Esophagus muscularis mucosa (tissue), 4 donors: ENCODE data around the gene DNAI1. TPM values are rescaled to one million over a fixed set of nuclear protein-coding genes. Genes with fewer than 3 reads are reported as not detected.

ENCODE experiments used
- DNase-seq: peaks from one replicate; pipeline ENCODE4 v3.0.0-alpha.2; 2017; ENCODE audit errors: extremely low spot score
- H3K27ac ChIP-seq, 4 donors: fragments of 200-600 bp; sonication (generic); replicated peaks in 1 of 4; 1 replicate in 3 of 4; 2 replicates in 1 of 4; pipeline ENCODE4 v1.5.1; 2016 to 2019; ENCODE audit warnings: mild to moderate bottlenecking in 1 of 4
- H3K27me3 ChIP-seq, 4 donors: fragments of 200-600 bp; sonication (generic); one replicate each; pipeline versions ENCODE4 v1.5.1 to v1.6.0; 2016 to 2019
- H3K36me3 ChIP-seq, 4 donors: fragments of 200-600 bp; sonication (generic); one replicate each; pipeline ENCODE4 v1.5.1; 2016 to 2019
- H3K4me1 ChIP-seq, 4 donors: fragments of 200-600 bp; sonication (generic); one replicate each; pipeline ENCODE4 v1.5.1; 2016 to 2019
- H3K4me3 ChIP-seq, 4 donors: fragments of 200-600 bp; sonication (generic); 1 replicate in 2 of 4; 2 replicates in 2 of 4; pipeline ENCODE4 v1.5.1; 2016 to 2019; ENCODE audit warnings: mild to moderate bottlenecking in 4 of 4, moderate library complexity in 1 of 4
- H3K9me3 ChIP-seq, 4 donors: fragments of 200-600 bp; sonication (generic); 1 replicate in 3 of 4; 2 replicates in 1 of 4; pipeline ENCODE4 v1.5.1; 2016 to 2019
- EP300 ChIP-seq: sonication (generic); formaldehyde crosslinking; IDR thresholded peaks from one replicate; pipeline ENCODE4 v1.6.1; 2017; ENCODE audit warnings: antibody characterized with exemption
- POLR2A ChIP-seq: fragments of 450-650 bp; IDR thresholded peaks from one replicate; pipeline ENCODE4 v1.6.1; 2017; ENCODE audit warnings: antibody characterized with exemption, moderate library complexity, mild to moderate bottlenecking, low read depth
- POLR2AphosphoS5 ChIP-seq, 2 donors: sonication (generic); formaldehyde crosslinking; IDR thresholded peaks; one replicate each; pipeline ENCODE4 v1.6.1; 2017; ENCODE audit warnings: antibody characterized with exemption in 2 of 2
- WGBS: methylation state at CpG from one replicate; pipeline ENCODE4 v1.1.5; 2018; 5-methylcytosine and 5-hydroxymethylcytosine counted together
- intact Hi-C: fragments of 100-400 bp; cut with DNase I; formaldehyde crosslinking; loops from one replicate; pipeline ENCODE4 v1.15.1; 2023
- total RNA-seq, 4 donors: library from RNA; depleted of rRNA; stranded (reverse); fragments of >200 nt; gene quantifications; one replicate each; pipeline versions ENCODE4 v1.1.0 to v1.2.1, GENCODE V29; 2016
- TF ChIP-seq, protein P1 (sequence below), 3 experiments: fragments of 200-600 bp in 2 of 3; fragments of 450-650 bp in 1 of 3; sonication (generic) in 2 of 3; IDR thresholded peaks; one replicate each; pipeline ENCODE4 v1.5.1; 2017 to 2019; ENCODE audit warnings: antibody characterized with exemption in 3 of 3, mild to moderate bottlenecking in 2 of 3, moderate library complexity in 1 of 3

DNAI1 gene
- total RNA-seq, 4 donors from 2014 or later: not detected

DNA sequence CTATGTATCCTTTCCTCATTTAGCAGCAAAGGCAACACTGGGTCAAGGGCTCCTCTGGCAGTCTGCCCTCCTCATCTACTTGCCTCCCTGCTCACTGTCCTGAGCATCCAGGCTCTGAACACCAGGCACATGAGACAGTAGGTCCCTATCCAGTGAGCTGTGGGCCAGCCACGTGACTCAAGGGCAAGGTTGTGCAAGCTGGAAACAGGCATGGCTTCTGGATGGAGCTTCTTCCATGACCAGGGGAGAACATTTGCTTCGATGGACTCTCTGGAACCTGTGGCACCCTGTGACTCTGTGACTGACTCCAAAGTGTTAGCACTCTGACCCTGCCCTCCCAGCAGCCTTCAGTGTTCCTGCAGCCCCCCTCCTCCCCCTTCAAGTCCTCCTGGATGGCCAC, 33.0 kb downstream of the DNAI1 start:
- WGBS: 66% methylated on average over 2 of the region's 2 CpGs
- DNase-seq: no peak
- no peak overlapping the region for H3K4me3 ChIP-seq
- TF ChIP-seq POLR2AphosphoS5 (IDR thresholded peaks at IDR 0.05) (no peak), POLR2A (no peak)
- TF ChIP-seq, protein P1, sequence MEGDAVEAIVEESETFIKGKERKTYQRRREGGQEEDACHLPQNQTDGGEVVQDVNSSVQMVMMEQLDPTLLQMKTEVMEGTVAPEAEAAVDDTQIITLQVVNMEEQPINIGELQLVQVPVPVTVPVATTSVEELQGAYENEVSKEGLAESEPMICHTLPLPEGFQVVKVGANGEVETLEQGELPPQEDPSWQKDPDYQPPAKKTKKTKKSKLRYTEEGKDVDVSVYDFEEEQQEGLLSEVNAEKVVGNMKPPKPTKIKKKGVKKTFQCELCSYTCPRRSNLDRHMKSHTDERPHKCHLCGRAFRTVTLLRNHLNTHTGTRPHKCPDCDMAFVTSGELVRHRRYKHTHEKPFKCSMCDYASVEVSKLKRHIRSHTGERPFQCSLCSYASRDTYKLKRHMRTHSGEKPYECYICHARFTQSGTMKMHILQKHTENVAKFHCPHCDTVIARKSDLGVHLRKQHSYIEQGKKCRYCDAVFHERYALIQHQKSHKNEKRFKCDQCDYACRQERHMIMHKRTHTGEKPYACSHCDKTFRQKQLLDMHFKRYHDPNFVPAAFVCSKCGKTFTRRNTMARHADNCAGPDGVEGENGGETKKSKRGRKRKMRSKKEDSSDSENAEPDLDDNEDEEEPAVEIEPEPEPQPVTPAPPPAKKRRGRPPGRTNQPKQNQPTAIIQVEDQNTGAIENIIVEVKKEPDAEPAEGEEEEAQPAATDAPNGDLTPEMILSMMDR (IDR thresholded peaks at IDR 0.05): no peak
- H3K27me3 ChIP-seq: peaks cover 0 to 12% (median 0%) of the 10 kb centered on the region in 4 donors
- H3K9me3 ChIP-seq: no peaks in the 10 kb centered on the region
- no peaks in the 10 kb centered on the region for H3K36me3 ChIP-seq
- no peaks in the 10 kb centered on the region for H3K4me1 ChIP-seq
- no peak overlapping the region for H3K27ac ChIP-seq
- intact Hi-C loops: no loop called here

DNA sequence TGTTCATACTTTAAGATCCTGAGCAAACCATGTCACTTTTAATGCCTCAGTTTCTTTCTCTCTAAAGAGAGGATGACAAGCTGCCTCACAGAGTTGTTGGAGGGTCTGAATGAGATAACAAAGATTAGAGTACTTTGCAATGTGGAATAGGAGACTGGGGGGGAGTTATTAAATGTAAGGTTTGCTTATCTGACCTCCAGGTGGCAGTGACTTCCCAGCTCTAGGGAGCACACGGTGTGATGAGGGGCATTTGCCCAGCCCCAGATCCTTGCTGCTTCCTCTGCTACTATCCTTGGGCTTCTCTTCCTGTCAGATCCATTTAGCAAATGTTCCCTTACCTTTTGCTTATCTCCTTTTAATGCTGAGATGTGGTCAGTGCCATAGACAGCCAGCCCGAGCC, 33.4 kb downstream of the DNAI1 start:
- Histone ChIP-seq H3K4me3 (no peak overlapping the region), H3K27me3 (peaks cover 0 to 12% (median 0%) of the 10 kb centered on the region in 4 donors), H3K36me3 (no peaks in the 10 kb centered on the region), H3K27ac (no peak overlapping the region), H3K9me3 (no peaks in the 10 kb centered on the region), H3K4me1 (no peaks in the 10 kb centered on the region)
- TF ChIP-seq EP300: no peak
- TF ChIP-seq POLR2A: no peak
- no peak for TF ChIP-seq POLR2AphosphoS5 (IDR thresholded peaks at IDR 0.05)
- TF ChIP-seq, protein P1 (IDR thresholded peaks at IDR 0.05): no peak
- intact Hi-C loops: no loop called here
- WGBS: 35% methylated on average over 2 of the region's 2 CpGs
- no peak for DNase-seq

DNA sequence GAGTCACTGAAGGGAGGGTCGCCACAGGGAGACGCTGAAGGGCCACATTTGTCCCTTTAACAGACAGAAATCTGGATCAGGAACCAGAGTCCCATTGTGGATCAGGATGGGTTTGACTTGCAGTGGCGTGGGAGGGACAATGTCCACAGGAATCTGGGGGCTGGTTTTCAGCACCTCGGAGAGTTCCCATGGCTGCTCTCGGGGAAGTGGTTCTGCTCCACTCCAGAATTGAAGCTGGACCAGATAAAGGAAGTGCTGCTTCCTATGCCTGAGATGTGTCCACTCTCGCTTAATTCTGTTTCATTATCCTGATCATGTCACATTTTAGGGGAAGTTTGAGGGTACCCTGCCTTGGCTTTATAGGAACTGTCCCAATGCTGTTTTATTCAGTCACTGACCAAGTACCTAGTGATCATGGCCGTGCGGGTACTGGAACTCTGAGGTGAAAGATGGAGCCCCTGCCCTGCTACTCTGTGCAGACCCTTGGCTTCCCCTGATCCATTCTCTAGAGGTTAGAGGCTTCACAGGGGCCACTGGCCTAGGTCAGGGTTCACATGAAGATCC, 35.4 kb downstream of the DNAI1 start:
- no peak for DNase-seq
- TF ChIP-seq, protein P1 (IDR thresholded peaks at IDR 0.05): no peak
- TF ChIP-seq EP300 (no peak), POLR2A (no peak), POLR2AphosphoS5 (IDR thresholded peaks at IDR 0.05) (no peak)
- 28% methylated on average over 8 of the region's 8 CpGs for WGBS
- intact Hi-C loops: no loop called here
- H3K4me1 ChIP-seq: no peaks in the 10 kb centered on the region
- H3K27ac ChIP-seq: no peak overlapping the region
- no peaks in the 10 kb centered on the region for H3K36me3 ChIP-seq
- H3K4me3 ChIP-seq: no peak overlapping the region
- H3K9me3 ChIP-seq: no peaks in the 10 kb centered on the region
- H3K27me3 ChIP-seq: peaks cover 0 to 12% (median 0%) of the 10 kb centered on the region in 4 donors

DNA sequence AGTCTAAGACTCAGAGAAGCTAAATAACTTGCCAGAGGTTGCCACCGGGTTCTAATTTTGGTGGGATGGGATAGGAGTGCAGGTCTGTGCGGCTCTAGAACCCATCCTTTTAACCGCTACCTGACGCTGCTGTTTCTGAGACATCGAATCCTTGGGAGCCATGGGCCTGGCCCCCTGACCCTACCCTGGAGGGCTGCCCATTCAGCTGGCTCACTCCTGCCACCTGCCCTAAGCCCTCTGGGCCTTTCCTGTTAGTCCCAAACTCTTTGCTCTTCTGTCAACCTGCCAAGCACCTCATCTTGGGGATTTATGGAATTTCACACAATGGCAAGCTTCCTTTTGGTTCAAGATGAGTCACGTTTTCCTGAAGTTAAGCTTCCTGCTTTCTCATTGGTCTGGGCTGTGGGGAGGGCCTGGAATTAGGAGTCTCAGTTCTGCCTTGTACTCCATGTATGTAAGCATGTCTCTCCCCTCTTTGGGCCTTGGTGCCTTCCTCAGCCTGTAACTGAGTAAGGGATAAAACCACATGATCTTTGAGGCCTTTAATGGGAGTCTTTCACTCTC, 37.6 kb downstream of the DNAI1 start:
- TF ChIP-seq POLR2A (no peak), EP300 (no peak), POLR2AphosphoS5 (IDR thresholded peaks at IDR 0.05) (no peak)
- Histone ChIP-seq H3K4me3 (no peak overlapping the region), H3K9me3 (no peaks in the 10 kb centered on the region), H3K27me3 (peaks cover 0 to 5% (median 0%) of the 10 kb centered on the region in 4 donors), H3K36me3 (no peaks in the 10 kb centered on the region), H3K27ac (no peak overlapping the region), H3K4me1 (peaks cover 2 to 9% (median 6%) of the 10 kb centered on the region in 4 donors)
- intact Hi-C loops: no loop called here
- DNase-seq: no peak
- 83% methylated on average over 6 of the region's 6 CpGs for WGBS

DNA sequence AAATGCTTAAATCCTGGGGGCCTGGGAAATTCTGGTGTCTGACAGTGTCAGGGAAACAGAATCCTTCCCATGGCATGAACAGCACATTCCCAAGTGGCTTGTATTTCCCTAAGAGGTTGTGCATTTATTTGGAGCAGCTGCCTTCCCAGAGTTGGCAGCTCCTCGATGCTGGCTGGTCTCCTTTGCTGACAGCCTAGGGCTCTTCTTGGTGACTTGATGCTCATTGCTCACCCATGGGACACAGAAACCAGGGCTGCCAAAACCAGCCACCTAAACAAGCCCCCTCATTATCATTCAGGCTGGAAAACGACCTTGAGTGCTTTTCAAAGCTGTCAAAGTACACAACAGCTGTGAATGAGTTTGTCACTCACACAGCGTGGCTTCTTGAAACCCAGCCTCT, 39.9 kb downstream of the DNAI1 start:
- TF ChIP-seq POLR2A (no peak), EP300 (no peak), POLR2AphosphoS5 (IDR thresholded peaks at IDR 0.05) (no peak)
- TF ChIP-seq, protein P1 (IDR thresholded peaks at IDR 0.05): no peak
- H3K36me3 ChIP-seq: no peaks in the 10 kb centered on the region
- H3K4me3 ChIP-seq: no peak overlapping the region
- DNase-seq: no peak
- no peaks in the 10 kb centered on the region for H3K9me3 ChIP-seq
- intact Hi-C loops: no loop called here
- peaks cover 14 to 29% (median 26%) of the 10 kb centered on the region in 4 donors for H3K4me1 ChIP-seq
- H3K27ac ChIP-seq: no peak overlapping the region
- 33% methylated on average over 3 of the region's 3 CpGs for WGBS
- H3K27me3 ChIP-seq: no peaks in the 10 kb centered on the region
